GM12801 (cell line): ENCODE results near the gene SLC43A1.

Experiments used
- TF ChIP-seq, protein P1 (sequence below): IDR thresholded peaks from one replicate; pipeline ENCODE4 v1.5.1; 2011; ENCODE audit warnings: control low read depth; ENCODE audit not compliant: insufficient read length; ENCODE audit errors: extremely low read depth

Gene SLC43A1

GRCh38 chr11:57541169-57541568 lies 25.7 kb upstream of the SLC43A1 start:
- TF ChIP-seq, protein P1, sequence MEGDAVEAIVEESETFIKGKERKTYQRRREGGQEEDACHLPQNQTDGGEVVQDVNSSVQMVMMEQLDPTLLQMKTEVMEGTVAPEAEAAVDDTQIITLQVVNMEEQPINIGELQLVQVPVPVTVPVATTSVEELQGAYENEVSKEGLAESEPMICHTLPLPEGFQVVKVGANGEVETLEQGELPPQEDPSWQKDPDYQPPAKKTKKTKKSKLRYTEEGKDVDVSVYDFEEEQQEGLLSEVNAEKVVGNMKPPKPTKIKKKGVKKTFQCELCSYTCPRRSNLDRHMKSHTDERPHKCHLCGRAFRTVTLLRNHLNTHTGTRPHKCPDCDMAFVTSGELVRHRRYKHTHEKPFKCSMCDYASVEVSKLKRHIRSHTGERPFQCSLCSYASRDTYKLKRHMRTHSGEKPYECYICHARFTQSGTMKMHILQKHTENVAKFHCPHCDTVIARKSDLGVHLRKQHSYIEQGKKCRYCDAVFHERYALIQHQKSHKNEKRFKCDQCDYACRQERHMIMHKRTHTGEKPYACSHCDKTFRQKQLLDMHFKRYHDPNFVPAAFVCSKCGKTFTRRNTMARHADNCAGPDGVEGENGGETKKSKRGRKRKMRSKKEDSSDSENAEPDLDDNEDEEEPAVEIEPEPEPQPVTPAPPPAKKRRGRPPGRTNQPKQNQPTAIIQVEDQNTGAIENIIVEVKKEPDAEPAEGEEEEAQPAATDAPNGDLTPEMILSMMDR: no peak

DNA sequence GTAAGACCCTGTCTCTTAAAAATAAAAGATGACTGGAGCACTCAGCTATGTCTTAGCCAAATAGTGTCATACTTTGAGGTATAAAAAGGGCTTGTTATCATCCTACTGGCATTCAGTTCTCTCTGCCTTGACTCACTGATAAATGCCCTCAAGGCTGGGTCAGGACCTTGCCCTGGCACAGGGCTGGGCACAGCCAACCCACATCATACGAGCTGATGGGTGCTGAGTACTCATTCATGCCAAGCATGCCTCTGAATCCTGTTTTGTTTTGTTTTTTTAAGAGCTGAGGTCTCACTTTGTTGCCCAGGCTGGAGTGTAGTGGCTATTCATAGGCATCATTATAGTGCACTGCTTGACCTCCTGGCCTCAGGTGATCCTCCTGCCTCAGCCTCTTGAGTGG lies 23.8 kb upstream of the SLC43A1 start:
- TF ChIP-seq, protein P1: no peak

GRCh38 chr11:57536947-57537619 lies 21.6 kb upstream of the SLC43A1 start, which contains the start of gene SMTNL1:
SMTNL1 (plus strand) TSS chr11:57537595; CDS start chr11:57542643, 5,048 bp downstream.
- TF ChIP-seq, protein P1: no peak

- TF ChIP-seq, protein P1: no peak
Observed at GRCh38 chr11:57530596-57531507, 15.3 kb upstream of the SLC43A1 start, which contains the start of gene TIMM10. TIMM10 (minus strand) TSS chr11:57530754; CDS start chr11:57530189, 565 bp downstream.

DNA sequence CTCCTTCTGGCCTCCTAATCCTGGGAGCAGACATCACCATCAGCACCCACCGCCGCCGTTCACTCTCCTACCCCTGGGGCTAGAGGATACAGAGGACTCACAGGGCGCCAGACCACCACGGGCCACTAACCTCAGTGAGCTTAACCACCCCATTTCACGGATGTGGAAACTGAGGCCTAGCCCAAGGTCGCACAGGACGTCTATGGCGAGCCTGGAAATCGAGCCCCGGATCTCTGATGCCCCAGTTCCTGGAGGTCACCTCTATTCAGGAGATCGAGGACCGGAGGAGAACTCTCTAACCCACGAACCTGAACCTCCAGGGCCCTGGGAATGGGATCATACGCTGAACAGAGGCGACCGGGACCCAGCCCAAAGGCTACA lies 14.7 kb upstream of the SLC43A1 start:
- TF ChIP-seq, protein P1: no peak

DNA sequence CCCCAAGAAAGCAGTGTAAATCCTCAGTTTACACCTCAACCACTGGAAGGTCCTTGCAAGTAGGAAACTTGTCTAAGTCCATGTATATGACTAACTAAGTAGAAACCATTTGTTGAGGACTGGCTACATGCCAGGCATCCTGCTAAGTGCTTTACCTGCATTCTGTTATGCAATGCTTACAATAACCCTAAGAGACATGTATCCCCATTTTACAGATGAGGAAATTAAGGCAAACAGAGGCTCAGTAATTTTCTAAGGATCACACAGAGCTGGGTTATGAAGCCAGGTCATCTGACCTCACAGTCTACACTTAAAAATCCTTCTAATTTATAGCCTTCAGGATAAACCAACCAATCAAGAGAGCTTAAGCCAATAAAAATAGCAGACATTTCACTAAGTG lies 13.5 kb upstream of the SLC43A1 start:
- TF ChIP-seq, protein P1: no peak

DNA sequence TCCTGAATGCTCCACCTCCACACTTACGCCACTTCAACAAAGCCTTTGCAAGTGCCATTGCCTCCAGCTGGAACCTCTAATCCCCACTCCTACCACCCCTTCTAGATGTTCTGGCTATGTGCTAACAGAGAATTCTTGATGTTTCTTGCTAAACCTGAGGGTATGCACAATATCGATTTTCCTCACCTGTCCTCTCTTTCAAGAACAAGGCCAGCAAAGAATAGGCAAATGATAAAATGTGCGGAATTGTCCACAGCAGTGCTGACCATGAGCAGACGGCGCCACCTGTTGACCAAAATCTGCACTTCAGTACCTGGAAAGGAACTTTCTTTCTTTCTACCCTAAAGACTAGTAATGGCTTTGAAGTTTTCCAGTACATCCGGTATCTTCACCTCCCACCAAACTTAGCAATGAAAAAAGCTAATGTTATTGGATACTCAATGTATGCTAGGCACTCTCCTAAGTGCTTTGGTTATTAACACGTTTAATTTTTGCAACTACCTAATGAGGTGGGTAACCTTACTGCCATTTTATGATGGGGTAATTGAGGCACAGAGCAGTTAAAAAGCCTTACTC lies 11.6 kb upstream of the SLC43A1 start:
- TF ChIP-seq, protein P1: peak; percentile 38
